Kasumi-1 (cell line): Measurements from ENCODE around the gene JMJD1C.
A peak's percentile ranks its signal among the peaks of the same experiment; 100 is the strongest.
"Not testable (repeated sequence)": the region's sequence is repeated elsewhere in the genome, so short reads cannot be mapped to it uniquely, and the experiment has no call there.

ENCODE experiments used
- DNase-seq, 2 experiments: peaks; one replicate each; lab custom pipeline; 2025; lab: John Stamatoyannopoulos, UW

JMJD1C gene

DNA sequence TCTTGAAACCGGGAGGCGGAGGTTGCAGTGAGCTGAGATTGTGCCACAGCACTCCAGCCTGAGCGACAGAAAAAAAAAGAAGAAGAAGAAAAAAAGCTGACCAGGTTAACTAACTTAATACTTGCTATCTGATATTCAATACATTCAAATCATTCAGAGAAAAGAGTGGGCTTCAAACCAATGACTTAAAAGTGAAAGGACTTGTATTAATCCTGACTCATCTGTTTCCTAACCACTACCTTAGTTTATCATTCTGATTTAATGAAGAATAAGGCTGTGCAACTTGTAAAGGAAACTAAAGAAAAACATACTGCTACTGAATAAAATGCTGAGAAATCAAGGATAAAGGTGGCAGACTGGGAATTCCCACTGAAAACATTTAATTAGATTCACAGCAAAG, 204.3 kb downstream of the JMJD1C start:
- DNase-seq, result no peak

DNA sequence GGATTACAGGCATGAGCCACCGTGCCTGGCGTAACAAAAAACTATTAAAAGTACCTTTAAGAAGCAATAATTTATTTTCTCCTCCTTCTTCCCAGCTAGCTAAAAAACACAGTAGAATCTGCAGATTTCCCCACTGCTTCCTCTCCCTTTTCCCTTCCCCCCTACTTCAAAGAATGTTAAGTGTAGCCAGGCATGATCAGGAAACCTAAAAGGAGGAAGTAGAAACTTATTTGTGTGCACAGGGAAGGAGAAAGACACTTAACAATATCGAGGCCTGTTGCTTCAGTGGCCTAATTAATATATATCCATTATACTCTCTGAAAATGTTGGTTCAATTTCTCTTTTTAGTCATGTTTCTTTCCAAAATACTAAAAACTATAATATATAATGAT, 204.9 kb downstream of the JMJD1C start:
- peak; percentile 97 to 98 for DNase-seq

- no peak for DNase-seq
Measured at GRCh38 chr10:63260103-63260859, 205.5 kb downstream of the JMJD1C start.

DNA sequence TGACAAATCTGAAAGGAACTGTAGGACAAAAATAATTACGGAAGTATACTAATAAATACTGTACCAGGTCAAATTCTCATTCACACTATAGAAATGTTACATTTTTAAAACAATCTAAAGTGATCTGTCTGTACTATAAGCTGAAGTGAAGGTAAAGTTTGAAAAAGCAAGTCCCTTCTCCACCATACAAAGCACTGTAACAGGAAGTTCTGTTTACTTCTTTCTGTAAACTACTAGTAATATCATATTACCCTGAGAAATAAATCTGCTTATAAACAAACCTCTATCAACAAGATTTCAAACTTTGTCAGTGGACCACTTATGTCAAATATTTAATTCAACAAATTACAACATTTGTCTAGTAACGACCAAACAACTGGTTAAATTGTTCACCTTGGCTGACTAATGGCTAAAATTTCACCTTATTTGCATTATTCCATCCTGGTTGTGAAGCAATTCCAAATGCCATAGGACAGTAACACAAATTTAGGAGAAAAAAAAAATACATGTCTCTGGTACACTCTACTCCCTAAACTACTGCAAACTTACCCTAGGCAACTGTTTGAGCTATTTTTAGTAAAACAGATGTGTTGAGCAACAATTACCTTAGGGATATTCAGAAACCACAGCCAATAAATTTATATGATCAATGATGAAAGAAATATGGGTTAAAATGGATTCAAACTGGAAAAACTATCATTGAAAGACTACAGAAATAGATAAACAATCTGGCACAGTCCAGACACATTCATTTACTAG, 206.7 kb downstream of the JMJD1C start:
- no peak for DNase-seq

GRCh38 chr10:63257778-63258177, 208.0 kb downstream of the JMJD1C start:
- peak in 1 of 2 experiments; percentile 27 for DNase-seq

DNA sequence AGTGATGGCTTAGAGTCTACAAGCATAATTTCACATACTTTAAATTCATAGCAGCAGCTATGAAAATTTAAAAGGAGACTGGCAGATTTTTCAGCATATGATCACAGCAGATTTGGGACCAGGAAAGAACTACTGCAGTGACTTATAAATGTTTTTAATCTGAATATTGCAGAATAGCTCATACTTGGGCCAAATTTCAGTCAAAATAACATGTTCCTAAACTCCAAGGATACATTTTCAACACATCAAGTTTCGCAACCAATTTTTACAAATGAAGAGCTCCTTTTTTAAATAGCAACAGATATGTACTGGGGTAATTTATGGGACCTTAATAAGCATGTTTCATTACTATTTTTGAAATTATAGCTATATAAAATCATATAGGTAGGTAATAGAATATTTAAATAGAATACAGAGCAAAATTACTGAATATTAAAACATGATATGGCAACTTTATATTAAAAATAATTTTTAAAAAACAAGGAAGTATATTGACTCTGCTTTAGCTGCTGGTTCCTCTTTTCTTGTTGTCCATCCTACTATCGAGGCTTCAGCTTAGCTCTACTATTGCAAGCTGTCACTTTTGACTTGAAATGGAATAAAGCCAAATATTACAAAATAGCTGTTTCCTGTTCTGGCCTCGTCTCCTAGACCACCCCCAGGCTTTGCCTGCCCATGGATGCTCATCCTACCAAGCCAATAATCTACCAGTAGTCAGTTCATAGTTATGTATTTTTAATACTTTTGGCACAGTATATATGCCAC, 209.6 kb downstream of the JMJD1C start:
- peak; percentile 99 for DNase-seq

GRCh38 chr10:63255316-63255715, 210.5 kb downstream of the JMJD1C start:
- DNase-seq, result no peak

DNA sequence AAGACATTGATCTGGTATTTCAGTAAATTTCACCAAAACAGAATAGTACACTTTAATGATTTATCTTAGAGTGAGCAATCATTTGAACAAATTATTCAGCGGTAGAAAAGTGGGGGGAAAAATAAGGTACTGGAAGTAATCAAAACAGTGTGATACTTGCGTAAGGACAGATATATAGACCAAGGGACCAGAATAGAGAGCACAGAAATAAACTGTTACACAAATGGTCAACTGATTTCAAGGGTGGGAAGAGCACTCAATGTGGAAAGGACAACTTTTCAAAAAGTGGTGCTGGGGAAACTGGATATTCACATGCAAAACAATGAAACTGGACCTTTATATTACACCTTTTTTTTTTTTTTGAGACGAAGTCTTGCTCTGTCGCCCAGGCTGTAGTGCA, 212.7 kb downstream of the JMJD1C start:
- no peak for DNase-seq

GRCh38 chr10:63252095-63252762, 213.5 kb downstream of the JMJD1C start:
- no peak for DNase-seq

DNA sequence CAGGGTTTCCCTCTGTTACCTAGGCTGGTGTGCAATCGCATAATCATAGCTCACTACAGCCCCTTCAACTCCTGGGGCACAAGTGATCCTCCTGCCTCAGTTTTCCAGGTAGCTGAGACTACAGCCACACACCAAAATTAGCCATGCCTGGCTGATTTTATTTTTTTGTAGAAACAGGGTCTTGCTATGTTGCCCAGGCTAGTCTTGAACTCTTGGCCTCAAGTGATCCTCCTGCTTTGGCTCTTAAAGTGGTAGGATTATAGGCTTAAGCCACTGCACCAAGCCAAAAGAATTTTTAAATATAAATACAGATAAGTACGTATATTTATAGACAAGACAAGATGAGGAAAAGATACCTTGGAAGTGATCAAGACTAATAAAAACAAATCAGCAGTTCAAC, 215.7 kb downstream of the JMJD1C start:
- DNase-seq, result no peak

DNA sequence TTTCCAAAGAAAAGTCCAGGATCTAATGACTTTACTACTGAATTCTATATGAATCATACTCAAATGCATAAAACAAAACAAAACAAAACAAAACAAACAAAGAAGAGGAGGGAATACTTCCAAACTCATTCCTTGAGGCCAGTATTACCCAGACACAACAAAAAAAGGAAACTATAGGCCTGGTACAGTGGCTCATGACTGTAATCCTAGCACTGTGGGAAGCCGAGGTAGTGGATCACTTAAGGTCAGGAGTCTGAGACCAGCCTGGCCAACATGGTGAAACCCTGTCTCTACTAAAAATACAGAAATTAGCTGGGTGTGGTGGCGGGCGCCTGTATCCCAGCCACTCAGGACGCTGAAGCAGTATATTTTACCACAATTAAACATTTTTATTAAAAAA, 218.0 kb downstream of the JMJD1C start:
- no peak for DNase-seq

DNA sequence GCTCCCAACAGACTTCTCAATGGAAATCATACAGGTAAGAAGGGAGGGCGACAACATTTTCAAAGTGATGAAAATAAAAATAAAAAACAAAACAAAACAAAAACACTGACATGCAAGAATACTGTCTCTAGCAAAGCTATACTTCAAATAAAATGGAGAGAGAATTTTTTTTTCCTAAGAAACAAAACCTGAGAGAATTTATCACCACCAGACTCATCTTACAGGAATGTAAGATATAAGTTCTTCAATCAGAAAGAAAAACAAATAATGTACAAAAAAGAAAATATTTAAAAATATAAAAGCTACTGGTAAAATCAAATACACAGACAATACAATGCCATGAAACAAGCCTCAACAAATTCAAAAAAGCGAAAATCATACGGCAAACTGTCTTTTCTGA, 219.4 kb downstream of the JMJD1C start:
- DNase-seq, result no peak

DNA sequence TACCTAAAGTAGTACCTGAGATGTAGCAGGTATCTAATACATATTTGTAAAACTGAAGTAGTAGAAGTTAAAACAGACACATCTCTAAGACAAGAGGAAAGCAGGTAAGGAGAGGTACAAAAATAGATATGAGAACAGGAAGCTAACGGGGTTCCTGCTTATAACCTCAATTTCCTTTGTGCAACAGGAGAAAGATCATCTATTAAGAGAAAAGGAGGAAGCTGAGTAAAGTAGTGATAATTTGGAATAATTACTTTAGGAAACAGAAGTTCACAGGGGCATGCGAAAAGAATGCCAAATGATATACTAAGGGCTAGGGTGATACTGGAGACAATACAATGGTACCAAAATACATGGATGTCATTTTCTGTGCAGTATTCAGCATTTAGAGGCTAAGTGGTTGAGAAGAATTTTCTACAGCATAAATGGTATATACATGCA, 223.9 kb downstream of the JMJD1C start:
- peak; percentile 88 to 89 for DNase-seq

GRCh38 chr10:63240807-63241206, 225.0 kb downstream of the JMJD1C start:
- no peak for DNase-seq

DNA sequence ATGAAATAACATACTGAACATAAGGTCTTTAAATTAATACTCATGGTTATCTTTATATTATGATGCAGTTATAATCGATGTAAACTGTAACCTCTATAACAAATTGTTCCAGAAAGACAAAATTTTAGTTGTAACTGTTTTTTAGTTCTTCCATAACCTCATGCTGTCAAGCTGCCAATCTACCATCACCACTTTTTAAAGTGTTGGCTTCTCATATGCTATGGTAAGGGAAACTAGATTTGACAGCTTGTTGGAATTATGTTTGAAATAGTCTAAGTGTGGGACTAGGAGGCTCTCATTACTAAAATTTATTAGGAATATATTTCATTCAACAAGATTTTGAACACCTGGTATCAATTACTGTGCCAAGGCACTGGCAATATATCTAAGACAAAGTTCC, 227.3 kb downstream of the JMJD1C start:
- DNase-seq, result peak in 1 of 2 experiments; percentile 14

- DNase-seq, result no peak
Measured at GRCh38 chr10:63237396-63237795, 228.4 kb downstream of the JMJD1C start.

DNA sequence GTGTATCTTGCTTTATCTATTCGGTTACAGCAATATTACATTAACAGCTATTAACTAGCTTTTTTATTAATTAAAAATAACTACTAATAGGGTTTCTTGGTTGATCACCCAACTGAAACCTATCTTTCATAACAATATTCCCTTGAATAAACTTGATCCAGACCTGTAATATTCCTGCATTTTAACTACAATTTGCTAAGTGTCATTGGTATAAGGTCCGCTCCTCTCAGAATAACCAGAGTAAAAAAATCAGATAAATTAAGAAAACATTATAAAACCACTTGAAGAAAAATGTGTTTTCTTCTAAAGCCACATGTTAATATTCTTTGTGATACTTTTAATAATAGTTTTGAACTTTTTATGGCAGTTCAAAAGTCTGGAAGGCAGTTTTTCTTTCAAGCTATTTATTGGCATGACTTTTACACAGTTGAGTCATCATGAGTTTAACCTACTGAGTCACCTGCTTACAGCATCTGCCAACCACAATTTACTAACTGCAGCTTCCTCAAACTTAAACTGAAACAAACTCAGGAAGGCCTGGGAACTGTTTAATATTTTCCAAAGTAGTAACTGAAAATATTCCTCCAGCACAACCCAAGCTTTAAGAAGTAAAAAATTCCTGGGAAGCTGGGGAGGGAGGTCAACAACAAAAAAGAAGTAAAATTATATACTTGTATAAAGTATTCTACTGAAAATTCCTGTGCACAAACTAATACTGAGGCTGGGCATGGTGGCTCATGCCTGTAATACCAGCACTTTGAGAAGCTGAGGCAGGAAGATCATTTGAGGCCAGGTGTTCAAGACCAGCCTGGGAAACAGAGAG, 229.5 kb downstream of the JMJD1C start:
- peak; percentile 93 to 98 for DNase-seq

GRCh38 chr10:63235136-63235535, 230.6 kb downstream of the JMJD1C start:
- DNase-seq, result not testable (repeated sequence)

DNA sequence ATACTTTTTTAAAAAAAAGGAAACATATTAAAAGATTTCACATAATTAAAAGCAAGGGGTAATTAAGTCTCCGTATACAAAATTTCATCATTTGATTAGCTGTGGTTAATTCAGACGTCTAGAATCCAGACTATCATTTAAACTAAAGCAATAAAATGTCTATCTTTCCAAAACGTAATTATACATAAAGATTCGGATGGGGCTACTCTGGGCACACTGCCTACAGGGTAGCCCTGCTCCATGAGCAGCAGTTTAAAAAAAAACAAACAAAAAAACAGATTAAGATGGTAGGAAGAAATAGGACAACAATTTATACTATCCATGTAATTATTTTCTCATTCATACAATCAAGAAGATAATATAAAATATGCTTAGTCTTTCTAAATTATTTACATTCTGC, 236.6 kb downstream of the JMJD1C start:
- no peak for DNase-seq

- DNase-seq, result no peak
Measured at GRCh38 chr10:63228237-63228636, 237.5 kb downstream of the JMJD1C start.

GRCh38 chr10:63227207-63227895, 238.4 kb downstream of the JMJD1C start:
- no peak for DNase-seq
